AG20443 (cell line): ENCODE data around the gene SGIP1.
"Not testable (repeated sequence)": the region's sequence is repeated elsewhere in the genome, so short reads cannot be mapped to it uniquely, and the experiment has no call there.

Experiments
- DNase-seq: peaks from one replicate; pipeline ENCODE4 v3.0.0; 2012; ENCODE audit warnings: low spot score, mixed read lengths

The SGIP1 gene

DNA sequence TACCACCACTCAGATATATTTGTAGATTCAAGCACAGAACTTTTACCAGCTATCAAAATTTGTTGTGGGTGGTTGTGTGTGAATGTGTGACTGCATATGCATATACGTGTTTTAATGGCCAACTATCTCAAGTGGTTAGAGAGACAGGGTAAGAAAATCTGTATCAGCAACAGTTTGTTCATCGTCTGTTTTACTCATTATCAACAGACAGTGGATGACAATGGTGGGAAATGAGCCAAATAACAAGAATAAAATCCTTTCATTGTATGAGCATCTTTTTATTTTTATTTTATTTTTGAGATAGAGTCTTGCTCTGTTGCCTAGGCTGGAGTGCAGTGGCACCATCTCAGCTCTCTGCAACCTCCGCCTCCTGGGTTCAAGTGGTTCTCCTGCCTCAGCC is 195.6 kb downstream of the SGIP1 start:
- no peak for DNase-seq

DNA sequence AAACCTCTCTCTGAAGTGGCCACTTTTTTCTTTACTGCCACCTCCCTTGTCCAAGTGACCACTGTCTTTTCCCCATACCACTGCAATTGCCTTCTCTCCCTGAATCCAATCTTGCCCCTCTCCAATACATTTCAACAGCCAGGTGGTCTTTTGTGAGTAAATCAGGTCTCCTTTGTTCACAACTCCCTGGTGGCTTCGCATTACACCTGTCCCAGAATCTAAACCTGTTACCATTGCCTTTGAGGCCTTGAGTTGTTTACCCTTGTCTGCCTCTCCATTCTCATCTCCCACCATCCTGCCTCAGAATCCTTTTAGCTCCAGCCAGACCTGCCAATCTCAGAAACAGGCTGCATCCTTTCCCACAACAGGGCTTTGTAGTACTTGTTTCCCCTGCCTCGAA is 196.5 kb downstream of the SGIP1 start:
- no peak for DNase-seq

DNA sequence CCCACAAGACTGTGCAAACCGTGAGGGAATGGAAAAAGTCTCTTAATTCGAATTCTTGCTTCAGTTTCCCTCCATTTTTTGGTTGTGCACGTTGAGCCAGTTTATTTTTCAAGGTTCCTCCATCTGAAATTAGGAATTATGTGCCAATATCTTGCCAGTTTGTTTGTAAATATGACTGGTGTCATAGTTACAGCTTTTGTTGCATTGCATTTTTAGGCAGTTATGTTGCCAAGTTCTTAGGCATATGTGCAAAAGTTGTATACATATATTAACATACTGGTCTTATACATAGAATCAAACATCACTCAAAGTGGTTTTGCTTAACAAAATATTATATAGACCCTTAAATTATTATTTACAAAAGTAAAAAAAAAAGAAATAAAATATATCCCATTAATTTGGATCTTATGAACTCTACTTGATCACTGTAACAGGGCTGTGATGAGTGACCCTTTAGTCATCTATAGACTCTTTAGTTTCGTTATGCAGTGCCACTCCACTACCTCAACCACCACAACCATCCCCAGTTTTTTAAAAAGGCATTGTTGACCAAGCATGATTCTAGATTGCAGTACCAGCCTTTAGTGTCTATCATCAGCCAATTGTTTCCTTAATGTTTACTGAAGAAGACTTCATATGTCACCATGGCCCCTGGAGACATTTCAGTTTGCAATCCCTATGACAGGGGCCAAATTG is 197.4 kb downstream of the SGIP1 start:
- DNase-seq = no peak

GRCh38 chr1:66732407-66733166 is 198.6 kb downstream of the SGIP1 start:
- no peak for DNase-seq

- DNase-seq = no peak
These were observed 199.5 kb downstream of the SGIP1 start for GRCh38 chr1:66733348-66734017.

DNA sequence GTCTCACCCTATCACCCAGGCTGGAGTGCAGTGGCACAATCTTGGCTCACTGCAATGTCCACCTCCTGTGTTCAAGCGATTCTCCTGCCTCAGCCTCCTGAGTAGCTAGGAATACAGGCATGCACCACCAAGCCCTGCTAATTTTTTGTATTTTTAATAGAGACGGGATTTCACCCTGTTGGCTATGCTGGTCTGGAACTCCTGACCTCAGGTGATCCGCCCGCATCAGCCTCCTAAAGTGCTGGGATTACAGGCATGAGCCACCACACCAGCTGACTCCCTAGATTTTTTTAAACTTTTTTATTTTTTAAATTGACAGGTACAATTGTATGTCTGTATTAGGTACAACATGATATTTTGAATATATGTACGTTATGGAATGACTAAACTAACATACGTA is 200.6 kb downstream of the SGIP1 start:
- DNase-seq = not testable (repeated sequence)

DNA sequence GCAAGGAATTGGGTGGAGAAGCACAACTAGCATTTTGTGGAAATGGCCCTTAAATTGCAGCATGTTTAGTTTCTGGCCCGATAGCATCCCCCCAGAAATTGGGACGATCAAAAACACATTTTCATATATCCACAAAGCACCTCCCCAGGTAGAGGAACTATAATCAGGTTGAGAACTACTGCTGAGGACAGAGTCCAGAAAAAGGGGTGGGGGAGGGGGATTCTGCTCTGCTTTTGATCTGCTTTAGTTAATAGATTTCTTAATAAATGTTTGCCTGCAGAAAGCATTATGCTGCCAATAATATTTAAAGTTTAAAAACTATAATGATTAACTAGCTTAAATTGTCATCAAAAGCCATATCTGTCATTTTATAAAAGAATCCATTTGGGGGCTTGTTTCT is 203.9 kb downstream of the SGIP1 start:
- no peak for DNase-seq

- DNase-seq = no peak
These were observed 205.6 kb downstream of the SGIP1 start for GRCh38 chr1:66739401-66740157.

- DNase-seq = no peak
These were observed 211.5 kb downstream of the SGIP1 start for GRCh38 chr1:66745451-66745850.

DNA sequence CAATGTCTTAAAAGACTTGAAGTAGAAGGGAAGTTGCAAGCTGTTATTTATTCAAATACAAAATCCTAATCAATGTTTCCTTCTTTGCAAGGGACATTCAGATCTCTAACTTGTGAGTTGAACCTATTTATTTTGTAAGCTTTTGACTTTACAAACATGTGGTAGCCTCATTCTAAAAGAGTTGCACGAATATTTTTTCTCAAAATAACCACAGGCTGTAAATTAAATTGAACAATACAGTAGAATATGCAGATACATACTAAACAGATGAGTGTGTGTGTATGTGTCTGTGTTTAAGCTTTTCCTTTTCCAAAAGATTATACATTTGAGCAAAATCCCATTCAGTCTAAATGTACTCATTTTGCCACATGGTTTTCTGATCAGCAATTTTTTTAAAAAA is 213.5 kb downstream of the SGIP1 start:
- DNase-seq = no peak

- no peak for DNase-seq
These were observed 216.6 kb downstream of the SGIP1 start for GRCh38 chr1:66750577-66750976.

- DNase-seq = no peak
These were observed 217.2 kb downstream of the SGIP1 start for GRCh38 chr1:66751160-66751559.

DNA sequence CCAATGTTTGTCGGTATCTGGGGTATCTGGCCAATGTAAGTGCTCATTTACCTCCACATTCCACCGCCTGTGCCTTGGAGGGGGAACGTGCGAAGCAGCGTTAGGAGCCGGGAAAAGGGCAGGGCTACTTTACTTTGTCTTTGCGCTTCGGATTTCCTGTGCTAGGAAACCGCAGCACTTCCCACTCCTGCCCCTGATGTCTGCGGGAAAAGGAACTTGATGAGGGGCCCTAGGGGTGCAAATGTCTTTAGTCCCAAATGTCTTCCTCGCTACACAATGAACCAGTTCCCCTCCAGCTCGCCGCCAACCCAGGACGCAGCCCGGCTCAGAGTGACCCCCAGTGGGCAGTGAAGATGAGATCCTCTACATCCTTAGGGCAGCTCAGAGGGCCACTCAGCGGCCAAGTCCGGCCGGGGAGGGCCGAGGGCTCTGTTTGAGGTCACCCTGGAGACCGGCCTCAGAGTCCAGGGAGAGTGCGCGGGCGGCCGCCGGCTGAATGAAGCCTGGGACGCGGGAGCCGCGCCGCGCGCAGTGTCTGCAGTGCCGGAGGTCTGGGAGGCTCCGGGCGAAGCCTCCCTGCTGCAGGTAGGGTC is 218.1 kb downstream of the SGIP1 start, which contains the start of gene DYNLT5:
Gene DYNLT5 (plus strand): TSS at position 460 of the 593 bp plus-strand sequence. CDS start 2,200 bp downstream, outside the sequence.
- DNase-seq = peak; percentile 89

DNA sequence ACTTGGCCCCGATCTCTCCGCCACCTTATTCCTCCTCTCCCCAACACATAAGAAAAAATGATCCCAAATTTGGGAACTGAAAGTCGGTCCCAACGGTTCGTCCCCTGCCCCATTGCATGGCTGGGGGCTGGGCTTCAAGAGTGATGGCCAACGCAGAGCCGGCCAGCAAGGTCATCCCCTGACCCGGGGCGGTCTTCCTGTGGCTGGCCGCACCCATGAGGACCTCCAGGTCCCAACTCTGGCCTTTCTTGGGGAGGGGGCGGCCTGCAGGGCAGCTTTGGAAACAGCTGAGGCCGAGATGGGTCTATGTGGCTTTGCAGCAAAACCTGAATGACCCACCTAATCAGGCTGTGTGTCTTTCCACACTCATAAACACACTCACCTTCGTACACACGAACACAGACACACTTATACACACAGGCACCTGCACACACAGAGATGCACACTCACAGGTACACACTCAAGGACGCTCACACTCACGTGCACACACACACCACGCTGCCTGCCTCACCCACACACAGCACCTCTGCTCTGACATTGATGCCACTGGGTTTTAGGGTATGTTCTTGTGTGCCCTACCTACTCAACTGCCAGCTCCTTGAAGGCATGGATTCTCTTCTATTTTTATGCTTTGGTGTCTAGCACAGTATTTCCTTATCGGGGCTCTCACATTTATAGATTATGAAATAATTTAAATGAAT is 218.9 kb downstream of the SGIP1 start:
- DNase-seq = no peak

DNA sequence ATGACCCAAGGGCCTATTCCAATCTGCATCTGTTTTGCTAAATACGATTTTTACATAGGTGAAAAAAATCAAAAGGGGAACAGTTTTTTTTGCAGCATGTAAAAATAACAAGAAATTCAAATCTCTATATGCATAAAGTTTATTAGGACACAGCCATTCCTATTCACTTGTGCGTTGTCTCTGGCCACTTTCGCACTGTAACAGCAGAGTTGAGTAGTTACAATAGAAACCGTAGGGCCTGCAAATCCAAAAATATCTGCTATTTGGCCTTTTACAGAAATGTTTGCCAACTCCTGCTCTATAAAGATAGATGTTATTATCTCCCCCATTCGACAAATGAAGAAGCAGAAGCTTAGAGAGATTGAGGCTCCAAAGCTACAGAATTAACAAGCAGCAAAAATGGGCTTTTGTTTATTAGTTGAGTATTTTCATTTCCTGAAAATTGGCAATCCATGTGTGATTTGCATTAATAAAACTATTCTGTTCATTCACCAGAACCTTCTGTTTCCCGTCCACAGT is 223.8 kb downstream of the SGIP1 start:
- DNase-seq = no peak

- DNase-seq = no peak
These were observed 224.3 kb downstream of the SGIP1 start for GRCh38 chr1:66758241-66758755.

DNA sequence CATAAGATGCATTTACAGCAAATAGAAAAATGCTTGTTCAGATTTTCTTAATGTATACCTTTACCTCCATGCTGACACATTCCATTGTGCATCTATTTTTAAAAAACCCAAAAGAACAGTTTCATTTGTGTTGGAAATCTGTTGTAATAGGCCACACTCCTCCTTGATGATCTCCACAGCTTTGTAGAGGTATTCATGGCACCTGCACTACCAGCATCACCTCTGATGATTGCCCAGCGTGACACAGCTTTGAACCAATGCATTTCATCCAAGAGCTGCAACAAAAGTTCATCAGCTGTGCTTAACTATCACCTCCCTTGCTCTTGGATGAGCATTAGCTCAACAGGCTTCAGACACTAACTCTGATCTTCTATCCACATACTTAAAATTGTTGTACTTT is 226.6 kb downstream of the SGIP1 start:
- no peak for DNase-seq

- peak; percentile 17 for DNase-seq
These were observed 227.3 kb downstream of the SGIP1 start for GRCh38 chr1:66761221-66761620.

DNA sequence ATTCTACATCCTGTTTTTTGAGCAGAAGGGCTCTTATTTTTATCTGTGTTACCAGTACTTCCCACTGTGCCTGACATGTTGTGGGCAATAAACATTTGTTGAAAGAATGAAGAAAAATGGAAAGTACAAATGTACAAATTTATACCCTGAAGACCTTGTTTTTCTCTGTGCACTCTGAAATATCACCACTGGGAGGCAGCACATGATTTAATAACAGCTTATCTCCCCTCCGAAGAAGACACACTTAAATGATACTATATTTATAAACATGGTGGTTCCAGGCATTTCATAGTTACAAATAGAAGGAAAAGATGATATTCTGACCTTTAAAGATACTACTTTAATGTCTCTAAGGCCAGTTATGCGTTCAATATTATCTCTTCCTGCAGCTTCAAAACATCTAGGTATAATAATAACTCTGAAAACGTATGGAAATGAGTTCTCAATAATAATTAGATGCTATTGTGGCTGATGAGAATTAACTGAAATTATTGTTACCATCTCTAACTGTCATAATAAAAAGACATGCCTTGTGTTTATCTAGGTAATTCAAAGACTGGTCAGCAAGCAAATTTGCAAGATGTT is 231.1 kb downstream of the SGIP1 start:
- DNase-seq = peak; percentile 53

DNA sequence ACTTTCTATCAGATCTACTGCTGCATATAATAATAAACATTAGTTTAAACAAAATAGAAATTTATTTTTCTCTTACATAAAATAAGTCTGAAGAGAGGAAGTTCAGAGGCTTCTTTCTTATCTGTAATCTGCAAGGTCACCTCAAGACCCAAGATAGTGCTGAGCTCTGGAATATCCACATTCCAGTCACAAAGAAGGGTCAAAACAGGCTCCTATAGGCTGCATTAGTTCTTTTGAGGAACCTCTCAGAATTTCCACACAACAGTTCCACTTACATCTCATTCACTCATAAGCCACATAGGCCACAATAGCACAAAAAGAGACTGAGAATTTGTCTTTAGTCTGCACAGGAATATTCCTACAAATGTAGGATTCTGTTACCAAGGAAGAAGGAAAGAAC is 233.7 kb downstream of the SGIP1 start:
- no peak for DNase-seq
